Ishikawa (cell line): ENCODE data around the gene TNFRSF25.
A peak's percentile ranks its signal among the peaks of the same experiment; 100 is the strongest.

Source experiments
- CEBPB ChIP-seq: IDR thresholded peaks from 2 replicates; pipeline ENCODE4 v1.6.1; 2012
- CREB1 ChIP-seq: IDR thresholded peaks from 2 replicates; pipeline ENCODE4 v1.6.1; 2012; ENCODE audit warnings: low read depth
- EGR1 ChIP-seq: IDR thresholded peaks from 2 replicates; pipeline ENCODE4 v1.6.1; 2012
- EP300 ChIP-seq: IDR thresholded peaks from 2 replicates; pipeline ENCODE4 v1.6.1; 2012; ENCODE audit warnings: borderline replicate concordance
- FOXM1 ChIP-seq: IDR thresholded peaks from 2 replicates; pipeline ENCODE4 v1.6.1; 2012; ENCODE audit warnings: low read depth, borderline replicate concordance
- MAX ChIP-seq: IDR thresholded peaks from 2 replicates; pipeline ENCODE4 v1.6.1; 2012
- NFIC ChIP-seq: IDR thresholded peaks from 2 replicates; pipeline ENCODE4 v1.6.1; 2012
- RAD21 ChIP-seq: IDR thresholded peaks from 2 replicates; pipeline ENCODE4 v1.6.1; 2012; ENCODE audit warnings: low read depth
- REST ChIP-seq: IDR thresholded peaks from 2 replicates; pipeline ENCODE4 v1.6.1; 2012; ENCODE audit warnings: low read depth, mild to moderate bottlenecking
- TAF1 ChIP-seq: IDR thresholded peaks from 2 replicates; pipeline ENCODE4 v1.6.1; 2012; ENCODE audit warnings: low read depth, mild to moderate bottlenecking
- TCF12 ChIP-seq: IDR thresholded peaks from 2 replicates; pipeline ENCODE4 v1.6.1; 2012; ENCODE audit warnings: low read depth
- TEAD4 ChIP-seq: IDR thresholded peaks from 2 replicates; pipeline ENCODE4 v1.6.1; 2012
- USF1 ChIP-seq: IDR thresholded peaks from 2 replicates; pipeline ENCODE4 v1.6.1; 2012
- YY1 ChIP-seq: IDR thresholded peaks from 2 replicates; pipeline ENCODE4 v1.6.1; 2012; ENCODE audit warnings: low read depth
- ZBTB7A ChIP-seq: IDR thresholded peaks from 2 replicates; pipeline ENCODE4 v1.6.1; 2012; ENCODE audit warnings: low read depth

Gene TNFRSF25

GRCh38 chr1:6419397-6419803, 46.6 kb downstream of the TNFRSF25 start:
- TF ChIP-seq USF1 (no peak), RAD21 (no peak), TEAD4 (no peak), EP300 (no peak), CREB1 (no peak), CEBPB (no peak), TAF1 (no peak), TCF12 (no peak), ZBTB7A (no peak)

- no peak for TF ChIP-seq CREB1
- TF ChIP-seq MAX = peak; percentile 44; the same call in 1 of the 2 replicates
Observed at GRCh38 chr1:6418668-6419396, 47.1 kb downstream of the TNFRSF25 start.

GRCh38 chr1:6417961-6418667, 47.9 kb downstream of the TNFRSF25 start:
- TF ChIP-seq TAF1 (no peak), EGR1 (no peak), RAD21 (no peak), NFIC (no peak), USF1 (no peak), CREB1 (no peak)

- TF ChIP-seq CEBPB (no peak), TEAD4 (no peak), NFIC (no peak), CREB1 (no peak), ZBTB7A (no peak), USF1 (no peak), YY1 (no peak), RAD21 (no peak), MAX (no peak), EP300 (no peak), TCF12 (no peak), EGR1 (no peak)
Observed at GRCh38 chr1:6416906-6417305, 49.1 kb downstream of the TNFRSF25 start.

GRCh38 chr1:6416295-6416656, 49.7 kb downstream of the TNFRSF25 start:
- TF ChIP-seq TEAD4 (no peak), RAD21 (no peak), ZBTB7A (no peak), TAF1 (no peak), YY1 (no peak), FOXM1 (no peak), CEBPB (no peak), EP300 (no peak), REST (no peak), NFIC (no peak), MAX (no peak), USF1 (no peak), TCF12 (no peak), EGR1 (no peak), CREB1 (no peak)

GRCh38 chr1:6414881-6415626, 50.9 kb downstream of the TNFRSF25 start:
- TF ChIP-seq TCF12 (no peak), NFIC (no peak), MAX (no peak), RAD21 (no peak), FOXM1 (no peak), TEAD4 (no peak; the same call in 1 of the 2 replicates), EGR1 (no peak), ZBTB7A (no peak), CEBPB (no peak), YY1 (no peak)
